ENCODE data around the gene ZNF792. TPM values are rescaled to one million over a fixed set of nuclear protein-coding genes. Genes with fewer than 3 reads are reported as not detected.
"Not testable (repeated sequence)": the region's sequence is repeated elsewhere in the genome, so short reads cannot be mapped to it uniquely, and the experiment has no call there.

ZNF792 gene
- total RNA-seq, 2 experiments from 2014 or later = 5.1 to 5.6 TPM

- intact Hi-C loops (cut with micrococcal nuclease) = loop anchor here (2.0 kb wide), 1 partner anchor 41 kb away; no protein-coding TSS in a partner anchor
- ChIA-PET POLR2A (interaction anchor here (0.7 to 1.6 kb wide), 4 partner anchors 30 to 133 kb away, joined by 3 to 8 read pairs (median 4); no protein-coding TSS in a partner anchor), CTCF (interaction anchor here (0.6 to 4.7 kb wide), 29 partner anchors 8 to 134 kb away, joined by 3 to 92 read pairs (median 4); partner anchors contain the start of genes GRAMD1A and ZNF30)
- Mint-ChIP-seq H3K9me3 (peaks cover 26% of the 10 kb centered on the region), H3K4me1 (ENCODE audit: low read depth) (peaks cover 24% of the 10 kb centered on the region), H3K27ac (no peak overlapping the region), H3K27me3 (no peaks in the 10 kb centered on the region), H3K36me3 (ENCODE audit: low read depth) (no peaks in the 10 kb centered on the region), H3K4me3 (no peak overlapping the region)
- no peak for TF ChIP-seq CTCF (IDR thresholded peaks at IDR 0.05)
- no peak for DNase-seq
- no peak for ATAC-seq
Observed at GRCh38 chr19:34972163-34972705, 8.2 kb upstream of the ZNF792 start.

GRCh38 chr19:34970185-34970780, 6.3 kb upstream of the ZNF792 start:
- intact Hi-C loops (cut with micrococcal nuclease); ATAC-seq; POLR2A ChIA-PET; H3K27me3 Mint-ChIP-seq; H3K4me3 Mint-ChIP-seq; DNase-seq; H3K27ac Mint-ChIP-seq; H3K36me3 Mint-ChIP-seq (ENCODE audit: low read depth): not testable (repeated sequence)
- peaks cover 23% of the 10 kb centered on the region for H3K4me1 Mint-ChIP-seq (ENCODE audit: low read depth)
- CTCF ChIA-PET = interaction anchor here (4.7 kb wide), 1 partner anchor 42 kb away, joined by 92 read pairs; no protein-coding TSS in a partner anchor
- H3K9me3 Mint-ChIP-seq = peaks cover 25% of the 10 kb centered on the region

- DNase-seq = no peak
- no peaks in the 10 kb centered on the region for H3K36me3 Mint-ChIP-seq (ENCODE audit: low read depth)
- no peak overlapping the region for H3K27ac Mint-ChIP-seq
- intact Hi-C loops (cut with micrococcal nuclease) = no loop called here
- ChIA-PET CTCF (interaction anchor here (0.6 kb wide), 1 partner anchor 43 kb away, joined by 3 read pairs; no protein-coding TSS in a partner anchor), POLR2A (no interaction called here)
- H3K4me3 Mint-ChIP-seq = no peak overlapping the region
- H3K27me3 Mint-ChIP-seq = no peaks in the 10 kb centered on the region
- peaks cover 18% of the 10 kb centered on the region for H3K4me1 Mint-ChIP-seq (ENCODE audit: low read depth)
- no peak for TF ChIP-seq CTCF (IDR thresholded peaks at IDR 0.05)
- no peak for ATAC-seq
- peaks cover 28% of the 10 kb centered on the region for H3K9me3 Mint-ChIP-seq
Observed at GRCh38 chr19:34969721-34970120, 5.7 kb upstream of the ZNF792 start.

GRCh38 chr19:34967551-34967950, 3.5 kb upstream of the ZNF792 start:
- H3K27me3 Mint-ChIP-seq = no peaks in the 10 kb centered on the region
- ATAC-seq (no peak), DNase-seq (no peak)
- POLR2A ChIA-PET = interaction anchor here (0.9 to 2.3 kb wide), 3 partner anchors 32 to 60 kb away, joined by 3 to 10 read pairs (median 5); partner anchors contain the start of gene GRAMD1A
- intact Hi-C loops (cut with micrococcal nuclease) = no loop called here
- peaks cover 11% of the 10 kb centered on the region for H3K4me1 Mint-ChIP-seq (ENCODE audit: low read depth)
- no peak overlapping the region for H3K4me3 Mint-ChIP-seq
- H3K27ac Mint-ChIP-seq = no peak overlapping the region
- peaks cover 8% of the 10 kb centered on the region for H3K36me3 Mint-ChIP-seq (ENCODE audit: low read depth)
- CTCF ChIA-PET = interaction anchor here (0.7 to 9.8 kb wide), 3 partner anchors 18 to 99 kb away, joined by 3 to 41 read pairs (median 3); no protein-coding TSS in a partner anchor
- no peak for TF ChIP-seq CTCF (IDR thresholded peaks at IDR 0.05)
- H3K9me3 Mint-ChIP-seq = peaks cover 33% of the 10 kb centered on the region

- Mint-ChIP-seq H3K4me1 (ENCODE audit: low read depth) (peaks cover 23% of the 10 kb centered on the region), H3K36me3 (ENCODE audit: low read depth) (peaks cover 28% of the 10 kb centered on the region), H3K9me3 (peaks cover 49% of the 10 kb centered on the region)
- ATAC-seq; H3K27me3 Mint-ChIP-seq; DNase-seq; H3K4me3 Mint-ChIP-seq; intact Hi-C loops (cut with micrococcal nuclease); H3K27ac Mint-ChIP-seq: not testable (repeated sequence)
- CTCF ChIA-PET = interaction anchor here (1.1 to 9.8 kb wide), 3 partner anchors 48 to 81 kb away, joined by 3 to 41 read pairs (median 3); no protein-coding TSS in a partner anchor
- POLR2A ChIA-PET = interaction anchor here (0.9 kb wide), 1 partner anchor 37 kb away, joined by 4 read pairs; no protein-coding TSS in a partner anchor
Observed at GRCh38 chr19:34965505-34965904, 1.5 kb upstream of the ZNF792 start.

Data from activated CD8-positive, alpha-beta T cell treated with anti-CD3 and anti-CD28 coated beads for 36 hours (primary cell).